ENCODE measurements around the gene EVPLL.

DNA sequence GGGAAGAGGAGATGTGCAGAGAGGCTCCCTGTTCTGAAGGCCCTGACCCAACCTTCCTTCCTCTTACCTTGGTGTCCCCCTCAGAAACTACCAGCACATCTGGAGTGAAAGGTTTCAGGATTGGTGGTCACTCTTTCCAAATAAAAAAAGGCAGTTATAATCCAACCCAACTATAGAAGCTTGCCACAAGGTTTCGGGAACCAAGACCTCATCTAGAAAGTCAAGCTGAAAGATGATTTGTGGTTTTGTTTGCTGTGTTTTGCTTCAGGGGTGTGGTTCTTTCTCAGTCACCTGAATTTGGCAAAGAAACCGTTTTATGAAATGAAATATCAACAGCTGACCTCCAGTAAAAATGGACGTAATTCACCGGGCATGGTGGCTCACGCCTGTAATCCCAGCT lies 33.6 kb upstream of the EVPLL start:
- TF ChIP-seq CTCF (conservative IDR thresholded peaks at IDR 0.05) (no peak), ZFX (IDR thresholded peaks at IDR 0.05) (no peak)
